ENCODE data around the gene CCDC17.

Gene CCDC17

DNA sequence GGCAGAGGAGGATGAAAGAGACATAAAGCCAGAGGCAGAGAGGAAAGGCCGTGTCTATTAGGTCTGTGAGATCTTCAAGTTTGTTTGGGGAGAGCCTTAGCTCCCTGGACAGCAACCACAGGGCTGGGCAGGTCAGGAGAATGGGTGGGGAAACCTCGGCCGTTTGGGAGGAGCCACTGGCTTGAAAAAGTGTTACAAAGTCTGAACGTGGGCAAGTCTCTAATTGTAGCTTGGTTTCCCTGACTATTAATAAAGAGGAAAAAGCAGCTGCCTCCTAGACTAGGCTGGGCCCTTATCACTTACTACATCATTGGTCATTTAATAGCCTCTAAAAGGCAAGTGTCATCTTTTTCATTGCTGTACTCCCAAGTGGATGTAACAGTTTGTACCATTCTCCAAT, at the start of gene CCDC17:
CCDC17 (minus strand) TSS at position 83 of the 400 bp plus-strand sequence. CDS start 145 bp downstream, outside the sequence.
- no peak for DNase-seq

DNA sequence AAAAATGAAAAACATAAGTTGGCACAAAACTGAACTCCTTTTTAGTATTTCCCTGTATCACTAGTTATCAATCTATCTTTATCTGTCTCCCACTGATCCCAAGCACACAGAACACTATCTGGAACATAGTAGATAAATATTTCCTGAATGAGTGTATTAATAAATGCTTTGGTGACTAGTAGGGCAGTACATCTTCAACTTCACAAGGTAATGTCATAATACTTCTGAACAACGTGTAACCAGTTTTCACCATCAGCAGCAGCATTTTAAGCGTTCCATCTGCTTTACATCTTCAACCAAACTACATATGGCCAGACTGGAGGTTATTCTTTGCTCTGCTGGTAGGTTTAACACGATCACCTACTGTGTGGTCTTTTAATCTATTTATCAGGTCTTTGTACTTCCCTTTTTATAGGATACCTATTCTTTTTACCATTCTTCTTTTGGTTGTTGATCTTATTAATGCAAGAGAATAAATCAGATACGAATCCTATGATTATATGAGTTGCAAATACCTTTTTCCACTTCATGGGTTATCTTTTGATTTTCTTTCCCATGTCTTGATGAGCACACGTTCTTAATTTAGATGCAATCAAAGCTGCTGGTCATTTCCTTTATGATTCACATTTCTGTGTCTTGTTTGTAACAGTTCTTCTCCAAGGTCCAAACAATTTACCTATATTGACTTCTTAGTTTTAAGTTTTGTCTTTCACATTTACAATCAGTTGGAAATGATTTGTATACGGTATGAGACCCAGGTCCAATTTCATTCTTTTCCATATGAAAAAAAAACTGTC, 46.2 kb upstream of the CCDC17 start:
- DNase-seq, result no peak

DNA sequence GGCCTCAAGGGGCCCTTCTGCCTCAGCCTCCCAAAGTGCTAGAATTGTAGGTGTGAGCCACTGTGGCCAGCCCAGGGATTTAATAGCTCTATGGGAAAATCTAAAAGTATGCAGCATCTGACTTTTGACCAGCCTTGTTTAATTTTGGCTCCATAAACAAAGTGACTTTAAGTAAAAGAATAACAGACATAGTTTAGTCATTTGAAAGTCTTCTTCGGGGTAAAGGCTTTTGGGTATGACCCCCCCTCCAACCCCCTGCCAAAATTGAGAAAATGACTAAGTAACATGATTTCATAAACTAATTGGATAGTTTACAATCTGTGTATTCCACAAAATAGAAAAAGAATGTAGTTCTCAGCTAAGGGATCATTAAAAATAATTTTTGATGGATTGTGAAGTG, 45.5 kb upstream of the CCDC17 start:
- no peak for DNase-seq

DNA sequence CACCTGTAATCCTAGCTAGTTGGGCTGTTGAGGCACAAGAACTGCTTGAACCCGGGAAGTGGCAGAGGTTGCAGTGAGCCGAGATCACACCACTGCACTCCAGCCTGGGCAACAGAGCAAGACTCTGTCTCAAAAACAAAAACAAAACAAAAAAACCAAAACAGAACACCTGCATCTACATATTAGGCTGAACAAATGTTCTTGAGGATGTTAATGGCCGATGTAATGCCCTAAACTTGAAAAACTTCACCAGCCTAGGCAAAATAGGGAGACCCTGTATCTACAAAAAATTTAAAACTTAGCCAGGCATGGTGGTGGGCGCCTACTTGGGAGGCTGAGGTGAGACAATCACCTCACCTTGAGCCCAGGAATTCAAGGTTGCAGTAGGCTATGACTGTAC, 44.7 kb upstream of the CCDC17 start:
- no peak for DNase-seq

DNA sequence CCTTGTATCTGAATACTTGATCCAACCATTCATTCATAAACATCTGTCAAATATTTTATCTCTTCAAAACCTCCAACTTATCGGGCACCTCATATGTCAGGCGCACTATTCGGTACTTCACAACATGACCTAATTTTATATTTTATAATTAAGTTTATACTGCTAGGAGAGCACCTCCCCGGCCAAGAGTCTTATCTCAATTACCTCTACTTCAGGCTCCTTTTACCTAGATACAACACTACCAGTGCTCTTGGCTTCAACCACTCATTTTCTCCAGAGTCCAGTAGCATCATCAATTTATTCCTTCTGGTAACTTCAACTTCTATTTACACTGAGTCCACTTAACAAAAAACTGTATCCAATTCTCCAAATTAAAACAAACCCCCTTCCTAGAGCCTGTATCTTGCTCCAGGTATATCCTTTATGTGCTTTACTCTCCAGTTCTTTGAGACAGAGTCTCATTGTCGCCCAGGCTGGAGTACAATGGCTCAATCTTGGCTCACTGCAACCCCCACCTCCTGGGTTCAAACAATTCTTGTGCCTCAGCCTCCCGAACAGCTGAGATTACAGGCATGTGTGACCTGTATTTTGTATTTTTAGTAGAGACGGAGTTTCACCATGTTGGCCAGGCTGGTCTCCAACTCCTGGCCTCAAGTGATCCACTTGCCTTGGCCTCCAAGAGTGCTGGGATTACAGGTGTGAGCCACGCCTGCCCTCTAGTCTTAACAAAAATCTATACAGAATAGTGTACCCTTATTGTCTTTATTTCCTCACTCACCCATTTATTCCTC, 43.7 kb upstream of the CCDC17 start:
- no peak for DNase-seq

DNA sequence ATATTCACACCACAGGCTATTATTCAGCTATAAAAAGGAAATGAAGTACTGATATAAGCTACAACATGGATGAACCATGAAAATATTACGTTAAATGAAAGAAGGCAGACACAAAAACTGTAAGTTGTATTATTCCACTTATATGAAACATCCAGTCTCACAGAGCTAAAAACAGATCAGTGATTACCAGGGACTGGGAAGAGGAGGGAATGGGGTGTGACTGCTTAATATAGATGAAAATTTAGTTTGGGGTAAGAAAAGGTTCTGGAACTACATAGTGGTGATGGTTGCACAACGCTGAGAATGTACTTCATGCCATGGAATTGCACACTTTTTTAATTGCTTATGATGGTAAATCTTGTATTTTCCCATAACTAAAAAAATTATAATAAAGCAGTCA, 43.0 kb upstream of the CCDC17 start:
- DNase-seq, result no peak

DNA sequence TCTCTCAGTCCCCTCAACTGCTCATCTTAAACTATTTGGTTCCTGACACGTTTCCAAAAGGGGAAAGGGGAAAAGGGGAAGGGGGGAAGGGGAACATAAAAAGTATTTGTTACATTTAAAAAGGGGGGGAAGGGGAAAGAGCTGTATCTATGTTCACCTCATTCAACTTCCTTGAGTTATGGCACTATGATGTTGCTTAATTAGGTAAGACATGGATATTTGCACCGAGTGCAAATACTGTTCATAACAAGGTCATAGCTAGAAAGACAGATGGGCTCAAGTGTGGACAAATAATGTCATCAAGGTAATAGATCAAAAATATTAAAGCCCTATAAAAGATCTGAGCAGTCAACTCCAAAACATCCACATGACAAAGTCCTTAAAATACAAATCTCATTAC, 36.5 kb upstream of the CCDC17 start:
- no peak for DNase-seq

DNA sequence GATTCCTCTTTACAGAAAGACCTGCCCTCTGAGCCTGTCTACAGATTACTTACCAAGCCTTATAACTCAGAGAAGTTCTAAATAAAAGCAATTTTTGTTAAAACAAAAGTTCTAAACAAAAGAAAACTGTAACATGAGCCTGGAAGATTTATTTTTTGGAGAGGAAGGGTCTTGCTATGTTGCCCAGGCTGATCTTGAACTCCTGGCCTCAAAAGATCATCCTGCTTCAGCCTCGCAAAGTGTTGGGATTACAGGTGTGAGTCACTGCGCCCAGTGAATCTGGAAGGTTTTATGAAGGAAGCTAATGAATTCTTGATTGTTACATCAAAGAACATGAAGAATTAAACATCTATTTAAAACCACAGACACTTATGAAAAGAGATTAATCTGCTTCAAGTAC, 35.4 kb upstream of the CCDC17 start:
- no peak for DNase-seq

DNA sequence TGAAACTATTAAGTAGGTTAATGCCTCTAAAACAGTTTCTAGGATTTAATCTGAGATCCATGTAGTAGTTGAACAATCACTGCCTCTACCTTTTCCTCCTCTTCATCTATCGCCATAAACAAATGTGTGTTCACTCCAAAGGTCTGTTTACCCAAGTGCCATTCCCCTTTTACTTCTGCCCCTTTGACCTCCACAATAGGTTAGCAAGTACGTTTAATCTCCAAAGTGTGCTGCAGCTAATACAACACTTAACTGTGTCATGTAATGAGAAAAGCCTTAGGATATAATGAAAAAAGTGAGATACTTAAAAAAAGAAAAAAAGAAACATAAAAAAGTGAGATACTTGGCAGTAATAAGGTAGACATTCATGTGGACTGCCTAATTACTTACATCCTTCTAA, 34.3 kb upstream of the CCDC17 start:
- DNase-seq, result no peak

DNA sequence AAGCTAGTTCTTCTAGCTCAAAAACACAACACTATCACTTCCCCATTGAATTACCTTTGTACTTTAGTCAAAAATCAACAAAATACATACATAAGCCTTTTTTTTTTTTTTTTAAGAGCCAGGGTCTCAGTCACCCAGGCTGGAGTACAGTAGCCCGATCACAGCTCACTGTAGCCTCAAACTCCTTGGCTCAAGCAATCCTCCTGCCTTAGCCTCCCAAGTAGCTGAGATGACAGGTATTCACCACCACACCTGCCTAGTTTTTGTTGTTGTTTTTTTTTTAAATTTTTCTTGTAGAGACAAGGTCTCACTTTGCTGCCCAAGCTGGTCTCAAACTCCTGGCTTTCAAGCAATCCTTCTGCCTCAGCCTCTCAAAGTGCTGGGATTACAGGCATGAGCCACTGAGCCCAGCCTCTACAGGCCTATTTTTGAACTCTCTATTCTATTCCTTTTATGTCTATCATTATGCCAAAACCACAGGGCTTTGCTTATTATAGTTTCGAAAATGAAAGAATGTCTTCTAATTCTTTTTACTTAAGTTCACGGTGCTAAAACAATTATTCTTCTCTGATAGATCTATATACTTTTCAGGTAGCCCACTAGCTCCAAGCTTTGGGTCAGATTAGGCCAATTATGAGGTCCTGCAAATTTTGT, 32.8 kb upstream of the CCDC17 start:
- no peak for DNase-seq

DNA sequence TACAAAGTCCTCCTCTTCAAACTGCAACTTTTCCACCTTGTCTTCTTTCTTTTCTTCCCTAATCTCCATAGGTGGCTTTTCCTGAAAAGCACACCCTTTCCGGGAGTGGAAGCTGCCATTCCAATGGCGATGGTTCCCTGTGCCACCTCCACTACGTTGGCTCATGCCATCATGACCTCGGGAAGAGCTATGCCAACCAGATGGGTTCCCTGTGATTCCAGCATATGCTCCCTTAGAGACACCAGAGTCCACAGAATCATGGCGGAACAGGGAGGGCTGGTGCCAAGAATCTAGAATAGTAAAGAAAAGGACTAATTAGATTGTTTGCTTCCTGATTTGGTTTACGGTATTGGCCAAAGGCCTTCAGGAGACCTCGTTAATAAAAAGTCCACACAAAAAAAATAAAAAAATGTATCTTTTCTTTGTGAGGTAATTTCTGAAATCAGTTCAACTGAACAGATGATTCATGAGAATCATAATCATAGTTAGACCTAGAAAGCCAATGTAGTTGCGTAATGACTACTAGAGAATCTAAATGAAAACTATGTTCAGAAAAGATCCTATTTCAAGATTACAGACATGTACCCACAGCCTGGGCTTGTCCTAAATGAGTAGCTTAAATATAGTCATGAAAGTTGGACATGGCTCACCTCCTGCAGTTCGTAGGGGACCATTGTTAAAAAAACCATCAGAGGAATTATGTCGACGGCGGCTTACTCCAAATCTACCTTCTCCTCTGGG, 30.9 kb upstream of the CCDC17 start:
- no peak for DNase-seq

DNA sequence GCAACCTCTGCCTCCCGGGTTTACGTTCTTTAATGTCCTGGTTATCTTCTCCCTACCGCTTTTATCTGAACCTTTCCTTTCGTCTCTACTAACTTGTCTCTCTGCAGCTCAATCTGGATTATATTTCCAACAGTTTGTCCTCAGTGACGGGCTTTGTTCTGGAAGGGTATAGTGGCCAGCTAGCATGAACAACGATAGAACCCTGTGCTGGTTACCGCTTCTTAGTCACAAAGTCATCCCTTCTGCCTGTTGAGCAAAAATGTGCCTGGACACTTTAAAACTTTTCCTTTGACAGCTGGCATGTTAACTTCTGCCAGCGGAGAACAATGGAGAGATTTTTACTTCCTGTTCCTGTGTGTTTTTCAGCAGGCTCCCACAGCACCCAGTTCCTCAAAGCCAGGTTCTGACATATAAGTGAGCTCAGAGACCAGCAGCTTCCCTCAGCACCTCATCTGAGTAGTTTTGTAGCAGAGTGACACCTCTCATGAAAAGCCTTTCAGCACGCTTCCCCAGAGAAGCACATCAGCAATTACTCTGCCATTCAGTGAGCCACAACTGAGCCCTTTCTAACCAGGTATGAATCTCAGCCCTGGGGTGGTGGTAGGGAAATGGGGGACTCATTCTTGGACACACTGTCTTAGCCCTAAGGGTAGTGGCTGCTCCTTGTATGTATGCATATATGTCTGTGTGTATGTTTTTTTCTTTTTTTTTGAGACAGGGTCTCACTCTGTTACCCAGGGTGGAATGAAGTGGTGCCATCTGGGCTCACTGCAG, 23.6 kb upstream of the CCDC17 start:
- no peak for DNase-seq

DNA sequence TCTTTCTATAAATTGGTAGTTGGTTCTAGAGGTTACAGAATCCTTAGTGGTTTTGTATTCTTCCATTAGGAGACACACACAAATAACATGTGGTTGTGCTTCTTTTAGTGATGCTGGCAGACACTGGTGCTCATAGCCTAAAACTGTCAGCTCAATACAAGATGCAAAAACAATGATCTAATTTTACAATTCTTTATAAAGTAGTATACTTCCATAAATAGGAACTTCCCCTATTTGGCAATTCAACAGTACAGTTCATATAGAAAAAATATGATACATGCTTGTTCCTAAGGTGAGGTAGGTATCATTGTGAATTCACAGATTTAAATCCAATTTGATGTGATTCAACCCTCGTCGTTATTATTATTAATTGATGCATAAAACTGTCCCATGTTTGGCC, 20.8 kb upstream of the CCDC17 start:
- DNase-seq, result no peak

DNA sequence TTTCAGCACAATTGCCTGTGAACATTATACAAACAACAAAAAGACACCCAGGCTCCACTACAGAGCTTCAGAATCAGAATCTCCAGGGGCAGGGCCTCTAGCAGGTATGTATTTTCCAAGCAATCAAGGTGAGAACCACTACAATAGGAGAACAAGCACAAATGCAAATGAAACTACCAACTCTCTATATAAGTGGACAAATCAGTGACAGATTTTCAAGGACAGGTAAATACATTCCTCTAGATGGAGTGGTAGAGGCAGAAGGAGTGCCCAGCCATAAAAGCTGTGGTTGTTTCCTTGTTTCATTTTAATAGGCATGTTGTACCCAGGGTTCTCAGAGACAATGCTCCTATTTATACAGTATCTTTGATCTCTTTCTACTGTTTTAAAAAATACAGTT, 20.1 kb upstream of the CCDC17 start:
- no peak for DNase-seq

DNA sequence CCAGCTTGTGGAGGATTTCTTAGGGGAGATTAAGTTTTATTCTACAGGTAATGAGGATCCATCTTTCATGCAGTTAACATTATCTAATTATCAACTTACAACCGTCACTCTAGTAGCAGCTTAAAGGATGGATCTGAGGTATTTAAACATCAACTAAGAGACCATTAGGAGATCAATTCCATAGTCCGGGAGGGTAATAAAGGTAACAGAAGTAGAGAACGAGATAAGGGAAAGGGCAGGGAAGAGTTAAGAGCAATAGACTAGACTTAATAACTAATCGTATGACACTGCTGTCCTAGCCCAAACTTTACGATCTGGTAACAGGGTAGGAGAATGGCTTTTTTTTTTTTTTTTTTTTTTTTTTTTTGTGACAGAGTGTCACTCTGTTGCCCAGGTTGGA, 19.5 kb upstream of the CCDC17 start:
- no peak for DNase-seq

DNA sequence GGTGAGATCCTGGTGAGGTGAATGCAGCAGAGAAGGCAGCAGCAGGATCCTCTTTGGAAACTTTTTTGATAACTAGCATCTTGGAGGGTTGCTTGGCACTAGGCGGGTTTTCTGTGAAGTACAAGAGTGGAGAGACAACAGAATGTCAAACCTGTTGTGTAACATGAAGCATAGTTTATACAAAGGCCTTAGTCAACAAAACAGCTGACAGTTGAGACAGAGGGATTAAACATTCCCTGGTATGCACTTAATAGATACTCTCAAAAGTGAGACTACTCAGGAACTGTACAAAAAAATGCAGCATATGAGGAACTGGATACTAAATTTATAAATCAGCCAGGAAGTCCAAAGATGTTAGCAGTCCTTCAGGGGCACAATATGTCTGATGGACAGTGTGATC, 16.4 kb upstream of the CCDC17 start:
- no peak for DNase-seq

DNA sequence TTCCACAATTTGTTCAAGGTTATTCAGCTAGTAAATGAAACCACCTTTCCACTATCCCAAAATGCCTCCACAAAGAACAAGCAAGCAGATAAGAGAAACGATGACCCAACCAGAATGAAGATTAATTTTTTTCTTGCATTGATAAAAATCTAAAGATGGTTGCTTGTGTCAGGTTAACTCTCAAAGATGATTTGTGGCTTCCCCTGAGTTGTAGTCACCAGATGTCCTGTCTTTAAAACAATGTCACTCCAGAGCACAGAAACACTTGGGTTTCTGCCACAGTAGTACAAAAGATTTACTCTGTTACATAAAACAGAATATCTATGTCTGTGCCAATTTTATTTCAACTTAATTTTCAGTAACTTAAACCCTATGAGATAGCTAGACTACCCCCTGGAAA, 11.4 kb upstream of the CCDC17 start:
- DNase-seq, result no peak

DNA sequence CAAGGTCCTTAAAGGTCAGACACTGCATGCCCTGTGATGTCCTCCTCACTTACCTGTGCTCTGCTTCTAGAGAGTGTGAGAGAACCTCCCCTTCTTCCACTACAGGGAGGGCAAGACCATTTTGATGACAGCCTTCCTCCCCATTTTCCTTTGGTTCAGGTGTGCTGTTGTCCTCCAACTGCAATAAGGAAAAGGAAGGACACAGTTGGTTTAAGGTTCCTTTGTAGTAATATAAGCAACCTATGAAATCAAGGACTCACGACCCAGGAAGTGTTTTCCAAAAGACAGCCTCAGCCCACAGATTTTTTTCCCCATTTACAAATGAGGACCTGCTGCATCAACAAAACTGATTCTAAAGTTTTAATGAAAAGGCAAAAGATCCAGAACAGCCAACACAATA, 6.6 kb upstream of the CCDC17 start:
- DNase-seq, result no peak

DNA sequence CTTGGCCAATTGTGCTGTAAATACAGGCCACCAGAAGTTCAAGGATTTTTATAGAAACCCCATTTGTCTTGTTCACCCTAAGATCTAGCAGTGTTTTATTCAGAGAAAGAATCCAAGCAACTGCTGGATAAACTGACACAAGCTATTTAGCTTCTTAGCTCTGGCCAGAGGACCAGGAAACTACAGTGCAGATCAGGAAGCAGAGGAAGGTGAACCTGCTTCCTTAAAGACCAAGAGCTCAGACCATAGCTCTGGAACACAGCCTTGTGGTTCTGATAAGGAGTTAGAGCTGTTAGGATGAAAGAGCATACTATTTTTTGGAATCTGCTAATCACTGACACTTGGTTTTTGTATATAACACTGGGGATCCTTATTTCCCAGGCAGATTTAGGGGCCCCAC, 5.2 kb upstream of the CCDC17 start:
- no peak for DNase-seq

DNA sequence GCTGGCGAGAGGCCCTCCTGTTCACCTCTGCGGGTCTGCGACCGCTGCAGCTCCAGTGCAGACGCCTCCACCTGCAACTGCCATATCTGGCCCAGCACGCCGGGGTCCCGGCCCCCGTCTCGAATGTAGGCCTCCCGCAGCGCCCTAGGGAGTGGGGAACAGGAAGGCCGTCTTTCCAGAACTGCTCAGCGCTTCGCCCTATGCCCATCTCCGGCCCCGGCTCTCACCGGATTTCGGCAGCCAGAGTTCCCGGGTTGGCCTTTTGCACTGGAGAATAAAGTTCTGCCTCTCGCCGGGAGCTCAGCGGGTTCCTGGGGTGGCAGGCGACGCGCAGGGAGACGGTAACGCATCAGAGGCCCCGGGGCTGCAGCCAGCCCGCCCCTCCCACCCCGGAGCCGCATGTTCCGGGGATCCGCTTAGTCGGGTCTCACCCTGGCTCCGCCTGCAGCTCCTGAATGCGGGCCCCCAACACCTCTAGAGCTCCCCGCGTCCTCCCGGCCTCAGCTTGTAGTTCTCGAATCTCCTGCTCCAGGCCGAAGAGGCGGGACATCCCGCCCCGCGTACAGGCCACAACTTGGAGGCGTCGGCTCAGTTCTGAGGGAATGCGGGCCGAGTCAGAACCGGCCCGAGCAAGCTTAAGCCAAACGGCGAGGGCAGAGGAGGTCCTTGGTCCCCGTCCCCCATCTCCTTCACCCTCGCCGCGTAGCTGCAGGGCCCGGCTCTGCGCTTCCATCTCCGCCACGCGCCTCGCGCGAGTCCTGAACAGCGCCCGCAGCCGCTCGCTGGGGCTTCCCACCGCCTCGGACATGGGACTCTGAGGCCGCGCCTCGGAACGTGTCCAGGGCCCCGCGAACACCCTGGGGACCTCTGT, 1.1 kb downstream of the CCDC17 start:
- DNase-seq, result no peak

DNA sequence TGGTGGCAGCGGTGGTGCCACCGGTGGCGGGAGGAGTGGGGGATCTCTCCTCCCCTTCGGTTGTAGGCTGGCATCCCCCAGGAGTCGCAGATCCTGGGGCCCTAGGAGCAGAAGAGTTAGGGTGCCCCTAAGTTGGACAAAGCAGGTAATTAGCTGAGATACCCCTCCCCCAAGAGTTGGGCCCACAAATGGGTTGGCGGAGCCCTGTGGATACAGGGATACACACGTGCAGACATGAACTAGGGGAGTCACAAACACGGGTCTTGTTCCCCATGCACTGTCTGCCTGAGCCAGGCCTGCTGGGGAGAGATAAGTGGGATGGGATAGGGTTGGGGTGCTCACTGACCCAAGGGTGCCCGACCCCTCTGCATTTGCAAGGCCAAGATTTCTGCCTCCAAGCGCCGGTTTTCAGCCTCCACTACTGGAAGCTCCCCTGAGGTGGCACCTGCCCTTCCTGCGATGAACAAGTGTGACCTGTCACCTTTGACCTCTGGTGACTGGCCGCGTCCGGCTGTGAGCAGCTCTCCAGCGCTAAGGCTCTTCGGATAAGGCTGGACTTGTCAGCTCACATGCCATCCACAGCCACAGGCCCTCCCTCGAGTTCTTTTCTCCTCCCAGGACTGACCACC, 1.8 kb downstream of the CCDC17 start:
- DNase-seq, result no peak
